RWPE1 (cell line): ENCODE results near the gene FAM81A.
A peak's percentile ranks its signal among the peaks of the same experiment; 100 is the strongest.

Experiments
- CTCF ChIA-PET: fragments of 350-600 bp; sonication (Branson Sonifier 250); formaldehyde crosslinking; extraction: SDS; loops from one replicate; lab custom pipeline; 2021; lab: Yijun Ruan, JAX
- POLR2A ChIA-PET: fragments of 400-600 bp; formaldehyde crosslinking; extraction: SDS; loops from one replicate; lab custom pipeline; 2020; ENCODE audit warnings: antibody characterized with exemption; ENCODE audit not compliant: low non-redundant PET; lab: Yijun Ruan, JAX
- DNase-seq: peaks from one replicate; pipeline ENCODE4 v3.0.0; 2012; ENCODE audit warnings: low spot score
- H3K27ac ChIP-seq: fragments of 450-650 bp; 2 replicates; pipeline ENCODE4 v1.5.1; 2017
- CTCF ChIP-seq: fragments of 450-650 bp; conservative IDR thresholded peaks from 2 replicates; pipeline ENCODE4 v1.5.1; 2017; ENCODE audit warnings: low read depth, mild to moderate bottlenecking

The FAM81A gene

GRCh38 chr15:59528961-59529402 is 91.0 kb downstream of the FAM81A start:
- H3K27ac ChIP-seq = no peak overlapping the region
- CTCF ChIA-PET = interaction anchor here (0.6 to 2.4 kb wide), 29 partner anchors 8 to 1067 kb away, joined by 3 to 8 read pairs (median 3); no protein-coding TSS in a partner anchor
- POLR2A ChIA-PET = interaction anchor here (0.6 kb wide), 1 partner anchor 91 kb away, joined by 4 read pairs; the partner anchor contains the start of gene FAM81A
- peak; percentile 90 for TF ChIP-seq CTCF
- DNase-seq = peak; percentile 82

- ChIA-PET POLR2A (no interaction called here), CTCF (interaction anchor here (0.6 kb wide), 1 partner anchor 552 kb away, joined by 3 read pairs; no protein-coding TSS in a partner anchor)
- no peak overlapping the region for H3K27ac ChIP-seq
- TF ChIP-seq CTCF = no peak
- DNase-seq = no peak
Observed at GRCh38 chr15:59531066-59531675, 93.2 kb downstream of the FAM81A start.

- ChIA-PET CTCF (interaction anchor here (0.5 to 2.1 kb wide), 41 partner anchors 15 to 569 kb away, joined by 3 to 18 read pairs (median 4); no protein-coding TSS in a partner anchor), POLR2A (no interaction called here)
- DNase-seq = peak; percentile 52
- H3K27ac ChIP-seq = no peak overlapping the region
- peak; percentile 92 for TF ChIP-seq CTCF
Observed at GRCh38 chr15:59532770-59533379, 94.9 kb downstream of the FAM81A start.

GRCh38 chr15:59536553-59536952 is 98.6 kb downstream of the FAM81A start:
- no peak for TF ChIP-seq CTCF
- DNase-seq = no peak
- ChIA-PET POLR2A (interaction anchor here (0.7 kb wide), 1 partner anchor 552 kb away, joined by 4 read pairs; no protein-coding TSS in a partner anchor), CTCF (interaction anchor here (0.9 kb wide), 1 partner anchor 80 kb away, joined by 4 read pairs; no protein-coding TSS in a partner anchor)
- no peak overlapping the region for H3K27ac ChIP-seq

GRCh38 chr15:59537403-59537802 is 99.4 kb downstream of the FAM81A start:
- no peak for DNase-seq
- CTCF ChIA-PET = no interaction called here
- POLR2A ChIA-PET = no interaction called here
- no peak overlapping the region for H3K27ac ChIP-seq
- TF ChIP-seq CTCF = no peak

GRCh38 chr15:59538494-59538893 is 100.5 kb downstream of the FAM81A start:
- no peak for TF ChIP-seq CTCF

More at GRCh38 chr15:59538494-59538893, 100.5 kb downstream of the FAM81A start:
- DNase-seq = no peak
- no peak overlapping the region for H3K27ac ChIP-seq
- ChIA-PET POLR2A (no interaction called here), CTCF (no interaction called here)
